ENCODE results near the gene CCDC50. TPM values are rescaled to one million over a fixed set of nuclear protein-coding genes. Genes with fewer than 3 reads are reported as not detected.

CCDC50 gene
- total RNA-seq, 1 donor from 2014 or later: 178 TPM

DNA sequence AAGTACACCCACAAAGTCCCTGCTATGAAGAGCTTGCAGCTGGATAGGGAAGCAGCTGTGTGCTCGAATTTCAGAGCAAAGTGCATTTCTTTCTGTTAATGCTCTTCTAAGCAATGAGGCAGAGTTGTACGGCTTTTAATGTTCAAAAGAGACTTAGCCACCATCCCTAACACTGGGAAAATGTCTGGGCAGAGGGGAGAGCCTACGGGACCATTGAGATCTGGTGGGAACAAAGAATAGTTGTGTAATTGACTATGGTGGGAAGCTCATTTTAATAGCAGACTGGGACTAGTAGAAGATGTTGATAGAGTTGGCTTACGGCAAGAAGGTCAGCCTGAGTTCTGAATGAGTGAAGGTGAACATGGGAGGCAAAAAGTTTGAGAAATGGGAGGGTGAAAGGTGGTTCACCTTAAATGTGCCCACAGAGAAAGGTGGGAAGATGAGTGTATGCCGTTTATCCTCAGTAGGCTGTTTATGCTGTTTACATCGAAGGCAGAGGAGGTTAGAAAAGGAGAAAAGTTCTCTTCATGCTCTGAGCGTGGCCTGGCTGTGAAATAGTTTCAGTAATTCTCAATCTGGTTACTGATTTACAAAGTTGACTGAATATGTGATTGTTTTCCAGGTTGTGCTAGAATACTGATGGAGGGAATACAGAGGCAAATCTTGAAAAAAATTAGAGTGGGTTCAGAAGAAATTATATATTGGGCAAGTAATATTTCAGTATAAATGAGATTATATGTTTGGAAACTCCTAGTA lies 24.0 kb downstream of the CCDC50 start:
- no peaks in the 10 kb centered on the region for H3K27me3 ChIP-seq (ENCODE audit: control insufficient read depth, insufficient read depth, low read length)
- H3K36me3 ChIP-seq (ENCODE audit: control insufficient read depth, insufficient read depth, low read length): peaks cover 1% of the 10 kb centered on the region
- peak overlapping the region; percentile 5 for H3K4me3 ChIP-seq (ENCODE audit: low read depth, low read length)
- DNase-seq (ENCODE audit: low read depth): no peak
- TF ChIP-seq, protein P1, sequence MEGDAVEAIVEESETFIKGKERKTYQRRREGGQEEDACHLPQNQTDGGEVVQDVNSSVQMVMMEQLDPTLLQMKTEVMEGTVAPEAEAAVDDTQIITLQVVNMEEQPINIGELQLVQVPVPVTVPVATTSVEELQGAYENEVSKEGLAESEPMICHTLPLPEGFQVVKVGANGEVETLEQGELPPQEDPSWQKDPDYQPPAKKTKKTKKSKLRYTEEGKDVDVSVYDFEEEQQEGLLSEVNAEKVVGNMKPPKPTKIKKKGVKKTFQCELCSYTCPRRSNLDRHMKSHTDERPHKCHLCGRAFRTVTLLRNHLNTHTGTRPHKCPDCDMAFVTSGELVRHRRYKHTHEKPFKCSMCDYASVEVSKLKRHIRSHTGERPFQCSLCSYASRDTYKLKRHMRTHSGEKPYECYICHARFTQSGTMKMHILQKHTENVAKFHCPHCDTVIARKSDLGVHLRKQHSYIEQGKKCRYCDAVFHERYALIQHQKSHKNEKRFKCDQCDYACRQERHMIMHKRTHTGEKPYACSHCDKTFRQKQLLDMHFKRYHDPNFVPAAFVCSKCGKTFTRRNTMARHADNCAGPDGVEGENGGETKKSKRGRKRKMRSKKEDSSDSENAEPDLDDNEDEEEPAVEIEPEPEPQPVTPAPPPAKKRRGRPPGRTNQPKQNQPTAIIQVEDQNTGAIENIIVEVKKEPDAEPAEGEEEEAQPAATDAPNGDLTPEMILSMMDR (IDR thresholded peaks at IDR 0.05; ENCODE audit: insufficient read depth, low read length, poor library complexity, severe bottlenecking): no peak

DNA sequence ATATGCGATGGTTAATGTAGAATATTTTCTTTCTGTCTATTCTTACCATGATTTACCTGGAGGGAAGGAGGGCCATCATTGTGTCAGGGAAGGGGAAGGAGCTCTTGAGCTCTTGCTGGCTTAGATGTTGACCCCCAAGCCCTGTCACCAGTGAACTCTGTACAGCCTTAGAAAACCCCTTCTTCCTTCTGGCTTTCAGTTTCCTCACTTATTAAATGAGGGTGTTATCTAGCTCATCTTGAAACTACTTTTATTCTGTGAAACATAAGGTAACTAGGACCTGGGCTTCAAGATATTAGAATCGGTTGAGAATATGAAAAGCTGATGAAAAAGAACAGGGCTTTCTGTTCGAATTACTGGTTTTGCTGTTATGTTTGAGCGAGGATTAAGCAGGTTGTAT lies 26.2 kb downstream of the CCDC50 start:
- no peaks in the 10 kb centered on the region for H3K27me3 ChIP-seq (ENCODE audit: control insufficient read depth, insufficient read depth, low read length)
- no peak for DNase-seq (ENCODE audit: low read depth)
- TF ChIP-seq, protein P1 (IDR thresholded peaks at IDR 0.05; ENCODE audit: insufficient read depth, low read length, poor library complexity, severe bottlenecking): no peak
- no peak overlapping the region for H3K4me3 ChIP-seq (ENCODE audit: low read depth, low read length)
- H3K36me3 ChIP-seq (ENCODE audit: control insufficient read depth, insufficient read depth, low read length): peaks cover 1% of the 10 kb centered on the region

DNA sequence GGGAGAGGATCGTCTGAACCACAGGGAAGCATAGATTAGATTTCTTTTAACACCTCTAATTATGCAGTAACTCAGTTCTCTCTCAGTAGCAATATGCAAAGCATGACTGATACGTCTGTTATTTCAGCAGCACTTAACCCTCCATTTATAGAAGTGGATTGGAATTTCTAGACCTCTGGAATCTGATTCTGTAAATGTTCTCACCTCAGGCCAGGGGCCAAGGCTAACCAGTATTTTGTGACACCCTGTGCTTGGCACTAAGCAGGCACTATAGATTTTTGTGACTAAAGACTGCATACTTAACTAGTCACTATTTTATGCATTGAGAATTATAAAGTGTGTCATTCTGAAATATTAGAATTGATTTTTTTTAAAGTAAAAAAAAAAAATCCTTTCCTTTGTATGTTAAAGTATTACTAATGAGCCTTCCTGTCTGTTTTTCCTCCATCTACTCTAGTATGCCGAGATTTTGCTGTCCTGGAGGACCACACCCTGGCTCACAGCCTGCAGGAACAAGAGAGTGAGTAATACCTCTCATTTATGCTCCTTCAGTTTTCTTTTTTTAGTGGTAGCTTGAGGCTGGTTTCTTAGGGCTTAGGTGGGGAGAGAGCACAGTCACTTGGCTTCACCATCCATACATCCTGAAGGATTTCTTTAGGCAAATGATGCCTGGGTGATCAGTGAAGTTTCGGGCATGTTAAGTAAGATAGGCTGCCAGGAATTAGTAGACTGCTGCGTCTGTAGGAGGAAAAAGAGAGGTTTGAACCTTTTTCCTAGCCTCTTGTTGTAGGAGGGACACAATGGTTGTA lies 27.6 kb downstream of the CCDC50 start:
- no peaks in the 10 kb centered on the region for H3K27me3 ChIP-seq (ENCODE audit: control insufficient read depth, insufficient read depth, low read length)
- peaks cover 3% of the 10 kb centered on the region for H3K36me3 ChIP-seq (ENCODE audit: control insufficient read depth, insufficient read depth, low read length)
- peak; percentile 70 for DNase-seq (ENCODE audit: low read depth)
- H3K4me3 ChIP-seq (ENCODE audit: low read depth, low read length): no peak overlapping the region
- TF ChIP-seq, protein P1 (IDR thresholded peaks at IDR 0.05; ENCODE audit: insufficient read depth, low read length, poor library complexity, severe bottlenecking): no peak

DNA sequence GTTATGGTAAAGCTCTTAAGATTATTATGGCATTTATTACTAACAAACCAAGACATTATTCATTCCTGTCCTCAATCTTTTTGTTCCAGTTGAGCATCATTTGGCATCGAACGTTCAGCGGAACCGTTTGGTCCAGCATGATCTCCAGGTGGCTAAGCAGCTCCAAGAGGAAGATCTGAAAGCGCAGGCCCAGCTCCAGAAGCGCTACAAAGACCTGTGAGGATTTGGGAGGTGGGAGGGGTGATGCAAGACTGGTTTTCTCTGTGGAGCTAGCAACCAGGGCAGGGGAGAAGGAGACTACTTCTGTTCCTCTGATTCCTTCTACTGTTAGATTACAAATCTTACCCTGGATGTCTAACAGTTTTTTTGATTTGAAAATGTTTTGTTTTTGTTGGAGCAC lies 28.7 kb downstream of the CCDC50 start:
- no peaks in the 10 kb centered on the region for H3K27me3 ChIP-seq (ENCODE audit: control insufficient read depth, insufficient read depth, low read length)
- TF ChIP-seq, protein P1 (IDR thresholded peaks at IDR 0.05; ENCODE audit: insufficient read depth, low read length, poor library complexity, severe bottlenecking): no peak
- H3K36me3 ChIP-seq (ENCODE audit: control insufficient read depth, insufficient read depth, low read length): peaks cover 3% of the 10 kb centered on the region
- H3K4me3 ChIP-seq (ENCODE audit: low read depth, low read length): no peak overlapping the region
- DNase-seq (ENCODE audit: low read depth): no peak

DNA sequence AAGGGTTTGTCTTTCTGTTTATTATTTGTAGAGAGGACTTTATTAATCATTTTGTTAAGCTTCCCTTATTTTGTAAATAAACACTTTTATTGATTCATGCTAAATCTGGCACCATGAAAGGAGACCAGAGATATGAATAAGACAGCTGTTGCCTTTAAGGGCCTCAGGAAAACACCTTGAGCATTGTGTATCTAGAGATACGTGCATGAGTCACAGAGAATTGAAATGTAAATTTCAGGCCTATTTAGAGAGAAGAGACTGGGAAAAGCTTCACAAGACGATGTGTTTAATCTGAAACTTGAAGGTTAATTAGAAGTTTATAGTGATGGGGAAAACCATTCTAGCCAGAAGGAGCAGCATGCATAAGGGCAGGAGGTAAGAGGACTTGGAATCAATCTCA lies 29.7 kb downstream of the CCDC50 start:
- TF ChIP-seq, protein P1 (IDR thresholded peaks at IDR 0.05; ENCODE audit: insufficient read depth, low read length, poor library complexity, severe bottlenecking): no peak
- H3K27me3 ChIP-seq (ENCODE audit: control insufficient read depth, insufficient read depth, low read length): no peaks in the 10 kb centered on the region
- no peak overlapping the region for H3K4me3 ChIP-seq (ENCODE audit: low read depth, low read length)
- DNase-seq (ENCODE audit: low read depth): no peak
- H3K36me3 ChIP-seq (ENCODE audit: control insufficient read depth, insufficient read depth, low read length): peaks cover 3% of the 10 kb centered on the region
